Measurements from ENCODE around the gene HDGFL2. TPM values are rescaled to one million over a fixed set of nuclear protein-coding genes. Genes with fewer than 3 reads are reported as not detected.

The HDGFL2 gene
- total and polyA plus RNA-seq, 2 of the 8 experiments (the other 6 are each of a cell fraction or from before 2014, with no cell fraction given), result 31.1 to 106 TPM

GRCh38 chr19:4521888-4522242 is 49.8 kb downstream of the HDGFL2 start:
- WGBS, 2 experiments (ENCODE audit: extremely low coverage in 1 of 2, insufficient coverage in 1 of 2, insufficient read length in 1 of 2, insufficient replicate concordance in 2 of 2, low coverage in 1 of 2, low lambda C conversion rate in 2 of 2, missing lambda C conversion rate in 1 of 2), result 85% methylated on average over 5 of the region's 5 CpGs; no CpG with 5 or more reads in 1 of the 2 experiments
- no peaks in the 10 kb centered on the region for H3K9me3 ChIP-seq (ENCODE audit: insufficient read depth in 2 of 2, low read depth in 1 of 2, low read length in 1 of 2)
- H3K79me1 ChIP-seq (ENCODE audit: low read depth, low read length), result no peaks in the 10 kb centered on the region
- no peak overlapping the region for H3K4ac ChIP-seq (replicated peaks; ENCODE audit: insufficient read length, low read depth, low read length)
- no peak overlapping the region for H3K18ac ChIP-seq (ENCODE audit: extremely low read depth, low read length)
- no peak for FAIRE-seq
- H3K27ac ChIP-seq (ENCODE audit: low read depth, low read length), result no peak overlapping the region
- H2BK120ac ChIP-seq (replicated peaks; ENCODE audit: low read depth, low read length), result no peak overlapping the region
- H2AFZ ChIP-seq (ENCODE audit: low read length), result no peak overlapping the region
- H3K9ac ChIP-seq (replicated peaks in 1 of 4; ENCODE audit: extremely low read depth in 1 of 4, low read depth in 3 of 4, low read length in 3 of 4), result no peak overlapping the region
- ChIA-PET POLR2A (ENCODE audit: partially characterized antibody) (interaction anchor here (0.6 to 1.8 kb wide), 3 partner anchors 13 to 175 kb away, joined by 3 to 7 read pairs (median 5); partner anchors contain the start of gene PLIN5), CTCF (ENCODE audit: partially characterized antibody) (interaction anchor here (0.6 to 8.9 kb wide), 9 partner anchors 14 to 287 kb away, joined by 3 to 174 read pairs (median 3); partner anchors contain the start of genes LRG1 and PLIN5)
- H2AK5ac ChIP-seq (ENCODE audit: low read depth, low read length), result 0 out of 2 replicates have a peak overlapping the region, but pooled peaks have one; percentile 8
- H2BK15ac ChIP-seq (ENCODE audit: low read length), result no peak overlapping the region
- no peaks in the 10 kb centered on the region for H3K79me2 ChIP-seq (ENCODE audit: control insufficient read depth in 1 of 2, insufficient read depth in 2 of 2, low read length in 2 of 2)
- no peak overlapping the region for H2BK5ac ChIP-seq (ENCODE audit: low read depth, low read length)
- H3K27me3 ChIP-seq (replicated peaks in 1 of 4; ENCODE audit: control insufficient read depth in 3 of 4, extremely low read depth in 1 of 4, insufficient read depth in 3 of 4, low read length in 3 of 4), result peaks cover 0 to 14% (median 10%) of the 10 kb centered on the region in 4 experiments; a peak in 4 of 7 replicates
- H4K20me1 ChIP-seq (replicated peaks in 1 of 2; ENCODE audit: control insufficient read depth in 1 of 2, insufficient read depth in 2 of 2, low read length in 2 of 2), result no peaks in the 10 kb centered on the region
- H3K4me1 ChIP-seq (replicated peaks in 1 of 4; ENCODE audit: control insufficient read depth in 3 of 4, insufficient read depth in 4 of 4, low read length in 3 of 4), result peaks cover 0 to 2% (median 0%) of the 10 kb centered on the region in 4 experiments; a peak in 4 of 7 replicates
- H3K23ac ChIP-seq (ENCODE audit: insufficient read length), result no peak overlapping the region
- H3K36me3 ChIP-seq (ENCODE audit: control insufficient read depth in 2 of 4, insufficient read depth in 4 of 4, low read length in 3 of 4), result no peaks in the 10 kb centered on the region
- H3K4me3 ChIP-seq (ENCODE audit: extremely low read depth in 1 of 4, insufficient read depth in 2 of 4, low read depth in 3 of 4, low read length in 4 of 4), result no peak overlapping the region
- no peak overlapping the region for H4K5ac ChIP-seq (ENCODE audit: insufficient read length, low read depth, low read length)
- H3K14ac ChIP-seq (ENCODE audit: insufficient read length), result no peak overlapping the region
- no peak overlapping the region for H4K91ac ChIP-seq (replicated peaks; ENCODE audit: insufficient read length, low read length)
- H3K23me2 ChIP-seq (ENCODE audit: low read depth, low read length), result no peaks in the 10 kb centered on the region
- H3K56ac ChIP-seq (replicated peaks; ENCODE audit: insufficient read length, low read depth, low read length), result no peak overlapping the region
- DNase-seq (ENCODE audit: low read depth in 1 of 2, low spot score in 2 of 2), result no peak
- H2BK12ac ChIP-seq (ENCODE audit: low read depth, low read length), result no peak overlapping the region
- no peak overlapping the region for H4K8ac ChIP-seq (ENCODE audit: extremely low read depth, insufficient read depth, low read length)
- no peak overlapping the region for H2BK20ac ChIP-seq (ENCODE audit: low read length)
- no peak overlapping the region for H3K4me2 ChIP-seq (ENCODE audit: insufficient read depth in 1 of 2, low read depth in 2 of 2, low read length in 2 of 2)
- TF ChIP-seq USF2 (IDR thresholded peaks at IDR 0.05; ENCODE audit: low read length) (no peak), ATF2 (IDR thresholded peaks at IDR 0.05; ENCODE audit: low read length) (no peak), ZNF274 (IDR thresholded peaks at IDR 0.05; ENCODE audit: borderline replicate concordance, extremely low read depth, low read length) (no peak)
